Skin of body (tissue), 2 donors: ENCODE measurements around the gene MBIP. TPM values are rescaled to one million over a fixed set of nuclear protein-coding genes. Genes with fewer than 3 reads are reported as not detected.

ENCODE experiments used
- DNase-seq: peaks from one replicate; lab custom pipeline; 2025; lab: John Stamatoyannopoulos, UW
- total RNA-seq: library from RNA; depleted of rRNA; stranded (reverse); fragments of >200 nt; gene quantifications from one replicate; pipeline ENCODE4 v1.2.3, GENCODE V29; 2014

Gene MBIP
- total RNA-seq, 1 donor from 2014 or later: 28.0 TPM

- no peak for DNase-seq
Measured at GRCh38 chr14:36264595-36264994, 55.8 kb downstream of the MBIP start.

GRCh38 chr14:36264107-36264506, 56.3 kb downstream of the MBIP start:
- DNase-seq: no peak

GRCh38 chr14:36260970-36261640, 59.3 kb downstream of the MBIP start:
- no peak for DNase-seq

GRCh38 chr14:36258241-36258640, 62.2 kb downstream of the MBIP start:
- no peak for DNase-seq

GRCh38 chr14:36256126-36256801, 64.2 kb downstream of the MBIP start:
- no peak for DNase-seq

- no peak for DNase-seq
Measured at GRCh38 chr14:36254020-36254624, 66.3 kb downstream of the MBIP start.

Other genes starting within 250 kb of the MBIP start
- gene PTCSC3, start 143.9 kb downstream of the MBIP start, total RNA-seq: not detected
- not detected for gene NKX2-1, start 199.6 kb upstream of the MBIP start, total RNA-seq